GM23338 (cell line): ENCODE measurements around the gene OSCAR. TPM values are rescaled to one million over a fixed set of nuclear protein-coding genes. Genes with fewer than 3 reads are reported as not detected.

Experiments used
- ATAC-seq: fragments of 200-7000 bp; cut with Tn5 transposase; 3 replicates; pipeline ENCODE4 v1.9.1; 2020
- DNase-seq: peaks from one replicate; pipeline ENCODE4 v3.0.0-alpha.2; 2015; ENCODE audit warnings: low spot score
- H2AFZ ChIP-seq: fragments of 200-600 bp; sonication (generic); 2 replicates; pipeline ENCODE4 v1.8.0; 2016; ENCODE audit warnings: antibody characterized with exemption, mild to moderate bottlenecking, moderate library complexity
- H3F3A ChIP-seq: fragments of 200-600 bp; sonication (generic); replicated peaks from 2 replicates; pipeline ENCODE4 v1.8.0; 2017; ENCODE audit warnings: antibody characterized with exemption, mixed run types, low read depth
- H3K27ac ChIP-seq: fragments of 200-600 bp; sonication (generic); 2 replicates; pipeline ENCODE4 v1.6.1; 2016; ENCODE audit warnings: low read depth
- H3K27me3 ChIP-seq: fragments of 200-600 bp; sonication (generic); 2 replicates; pipeline ENCODE4 v1.8.0; 2016; ENCODE audit warnings: mild to moderate bottlenecking, mixed run types, moderate library complexity; ENCODE audit not compliant: insufficient read depth
- H3K36me3 ChIP-seq: fragments of 200-600 bp; sonication (generic); 2 replicates; pipeline ENCODE4 v1.8.0; 2016; ENCODE audit warnings: mild to moderate bottlenecking; ENCODE audit not compliant: insufficient read depth
- H3K4me1 ChIP-seq: fragments of 200-600 bp; sonication (generic); 2 replicates; pipeline ENCODE4 v1.8.0; 2016; ENCODE audit warnings: mild to moderate bottlenecking, moderate library complexity; ENCODE audit not compliant: insufficient read depth
- H3K4me2 ChIP-seq: fragments of 200-600 bp; sonication (generic); 2 replicates; pipeline ENCODE4 v1.7.1; 2017; ENCODE audit warnings: mixed run types
- H3K4me3 ChIP-seq: fragments of 200-600 bp; sonication (generic); 2 replicates; pipeline ENCODE4 v1.6.1; 2016; ENCODE audit warnings: mixed run types
- H3K79me2 ChIP-seq: fragments of 200-600 bp; sonication (generic); replicated peaks from 2 replicates; pipeline ENCODE4 v1.8.0; 2017; ENCODE audit warnings: mild to moderate bottlenecking; ENCODE audit not compliant: insufficient read depth
- H3K9me2 ChIP-seq: fragments of 200-600 bp; sonication (generic); 2 replicates; pipeline ENCODE4 v1.8.0; 2017; ENCODE audit not compliant: insufficient read depth
- H4K20me1 ChIP-seq: fragments of 200-600 bp; sonication (generic); replicated peaks from 2 replicates; pipeline ENCODE4 v1.8.0; 2017; ENCODE audit warnings: mild to moderate bottlenecking; ENCODE audit not compliant: insufficient read depth
- H3K27ac Mint-ChIP-seq: 2 replicates; pipeline ENCODE4 v1.8.0; 2020; ENCODE audit warnings: inconsistent platforms, mild to moderate bottlenecking, moderate library complexity, mixed read lengths
- H3K27me3 Mint-ChIP-seq: 3 replicates; pipeline ENCODE4 v1.8.0; 2022; ENCODE audit warnings: low read depth, mild to moderate bottlenecking, moderate library complexity, mixed read lengths, inconsistent platforms; ENCODE audit not compliant: insufficient read depth, poor library complexity
- H3K36me3 Mint-ChIP-seq: 3 replicates; pipeline ENCODE4 v1.8.0; 2021; ENCODE audit warnings: low read depth, mild to moderate bottlenecking, inconsistent platforms, moderate library complexity, mixed read lengths
- H3K4me1 Mint-ChIP-seq: 3 replicates; pipeline ENCODE4 v1.8.0; 2020; ENCODE audit warnings: mild to moderate bottlenecking, inconsistent platforms, mixed read lengths
- H3K4me3 Mint-ChIP-seq: 3 replicates; pipeline ENCODE4 v1.8.0; 2021; ENCODE audit warnings: moderate library complexity, mild to moderate bottlenecking, inconsistent platforms, mixed read lengths
- H3K9me3 Mint-ChIP-seq: 3 replicates; pipeline ENCODE4 v1.8.0; 2020; ENCODE audit warnings: moderate library complexity, mild to moderate bottlenecking, inconsistent platforms, mixed read lengths
- CREB1 ChIP-seq: fragments of 250-450 bp; sonication (Bioruptor Pico); IDR thresholded peaks from 2 replicates; pipeline ENCODE4 v1.5.0; 2020; ENCODE audit warnings: low read depth, mild to moderate bottlenecking, moderate library complexity
- ETS1 ChIP-seq: IDR thresholded peaks from 2 replicates; pipeline ENCODE4 v1.6.1; 2016; ENCODE audit warnings: antibody characterized with exemption
- EZH2phosphoT487 ChIP-seq: fragments of 200-600 bp; sonication (generic); IDR thresholded peaks from one replicate; pipeline ENCODE4 v1.8.1; 2018; ENCODE audit warnings: antibody characterized with exemption; ENCODE audit not compliant: unreplicated experiment
- JUNB ChIP-seq: IDR thresholded peaks from one replicate; pipeline ENCODE4 v1.6.1; 2016; ENCODE audit warnings: antibody characterized with exemption; ENCODE audit not compliant: unreplicated experiment
- NANOG ChIP-seq: IDR thresholded peaks from 2 replicates; pipeline ENCODE4 v1.6.1; 2016; ENCODE audit warnings: antibody characterized with exemption, borderline replicate concordance
- REST ChIP-seq: IDR thresholded peaks from one replicate; pipeline ENCODE4 v1.6.1; 2018; ENCODE audit warnings: antibody characterized with exemption; ENCODE audit not compliant: unreplicated experiment
- STAT1 ChIP-seq: IDR thresholded peaks from one replicate; pipeline ENCODE4 v1.6.1; 2016; ENCODE audit warnings: antibody characterized with exemption; ENCODE audit not compliant: unreplicated experiment
- ZNF114 ChIP-seq: fragments of 250-450 bp; sonication (Bioruptor Pico); IDR thresholded peaks from 2 replicates; pipeline ENCODE4 v1.5.0; 2020; ENCODE audit warnings: mild to moderate bottlenecking, moderate library complexity
- ZNF331 ChIP-seq: fragments of 250-450 bp; sonication (Bioruptor Pico); IDR thresholded peaks from 2 replicates; pipeline ENCODE4 v1.5.0; 2020; ENCODE audit warnings: low read depth, mild to moderate bottlenecking, moderate library complexity
- polyA plus RNA-seq: library from polyadenylated mRNA; unstranded; fragments of >200 nt; fragmentation: Nextera tagmentation; extraction: Ambion mirVana; gene quantifications from 2 replicates; pipeline ENCODE4 v1.2.1, GENCODE V29; 2016
- total RNA-seq: library from RNA; depleted of rRNA; stranded (reverse); fragments of >200 nt; shearing (Covaris generic); gene quantifications from 2 replicates; pipeline ENCODE4 v1.2.3, GENCODE V29; 2014
- TF ChIP-seq, protein P1 (sequence below): fragments of 250-450 bp; sonication (Bioruptor Pico); IDR thresholded peaks from 2 replicates; pipeline ENCODE4 v1.5.0; 2020; ENCODE audit warnings: mild to moderate bottlenecking, moderate library complexity

The OSCAR gene
- total and polyA plus RNA-seq, 2 experiments from 2014 or later, result 0.31 to 1.6 TPM

GRCh38 chr19:54145541-54146158 lies 45.0 kb upstream of the OSCAR start (continued):
- TF ChIP-seq, protein P1, sequence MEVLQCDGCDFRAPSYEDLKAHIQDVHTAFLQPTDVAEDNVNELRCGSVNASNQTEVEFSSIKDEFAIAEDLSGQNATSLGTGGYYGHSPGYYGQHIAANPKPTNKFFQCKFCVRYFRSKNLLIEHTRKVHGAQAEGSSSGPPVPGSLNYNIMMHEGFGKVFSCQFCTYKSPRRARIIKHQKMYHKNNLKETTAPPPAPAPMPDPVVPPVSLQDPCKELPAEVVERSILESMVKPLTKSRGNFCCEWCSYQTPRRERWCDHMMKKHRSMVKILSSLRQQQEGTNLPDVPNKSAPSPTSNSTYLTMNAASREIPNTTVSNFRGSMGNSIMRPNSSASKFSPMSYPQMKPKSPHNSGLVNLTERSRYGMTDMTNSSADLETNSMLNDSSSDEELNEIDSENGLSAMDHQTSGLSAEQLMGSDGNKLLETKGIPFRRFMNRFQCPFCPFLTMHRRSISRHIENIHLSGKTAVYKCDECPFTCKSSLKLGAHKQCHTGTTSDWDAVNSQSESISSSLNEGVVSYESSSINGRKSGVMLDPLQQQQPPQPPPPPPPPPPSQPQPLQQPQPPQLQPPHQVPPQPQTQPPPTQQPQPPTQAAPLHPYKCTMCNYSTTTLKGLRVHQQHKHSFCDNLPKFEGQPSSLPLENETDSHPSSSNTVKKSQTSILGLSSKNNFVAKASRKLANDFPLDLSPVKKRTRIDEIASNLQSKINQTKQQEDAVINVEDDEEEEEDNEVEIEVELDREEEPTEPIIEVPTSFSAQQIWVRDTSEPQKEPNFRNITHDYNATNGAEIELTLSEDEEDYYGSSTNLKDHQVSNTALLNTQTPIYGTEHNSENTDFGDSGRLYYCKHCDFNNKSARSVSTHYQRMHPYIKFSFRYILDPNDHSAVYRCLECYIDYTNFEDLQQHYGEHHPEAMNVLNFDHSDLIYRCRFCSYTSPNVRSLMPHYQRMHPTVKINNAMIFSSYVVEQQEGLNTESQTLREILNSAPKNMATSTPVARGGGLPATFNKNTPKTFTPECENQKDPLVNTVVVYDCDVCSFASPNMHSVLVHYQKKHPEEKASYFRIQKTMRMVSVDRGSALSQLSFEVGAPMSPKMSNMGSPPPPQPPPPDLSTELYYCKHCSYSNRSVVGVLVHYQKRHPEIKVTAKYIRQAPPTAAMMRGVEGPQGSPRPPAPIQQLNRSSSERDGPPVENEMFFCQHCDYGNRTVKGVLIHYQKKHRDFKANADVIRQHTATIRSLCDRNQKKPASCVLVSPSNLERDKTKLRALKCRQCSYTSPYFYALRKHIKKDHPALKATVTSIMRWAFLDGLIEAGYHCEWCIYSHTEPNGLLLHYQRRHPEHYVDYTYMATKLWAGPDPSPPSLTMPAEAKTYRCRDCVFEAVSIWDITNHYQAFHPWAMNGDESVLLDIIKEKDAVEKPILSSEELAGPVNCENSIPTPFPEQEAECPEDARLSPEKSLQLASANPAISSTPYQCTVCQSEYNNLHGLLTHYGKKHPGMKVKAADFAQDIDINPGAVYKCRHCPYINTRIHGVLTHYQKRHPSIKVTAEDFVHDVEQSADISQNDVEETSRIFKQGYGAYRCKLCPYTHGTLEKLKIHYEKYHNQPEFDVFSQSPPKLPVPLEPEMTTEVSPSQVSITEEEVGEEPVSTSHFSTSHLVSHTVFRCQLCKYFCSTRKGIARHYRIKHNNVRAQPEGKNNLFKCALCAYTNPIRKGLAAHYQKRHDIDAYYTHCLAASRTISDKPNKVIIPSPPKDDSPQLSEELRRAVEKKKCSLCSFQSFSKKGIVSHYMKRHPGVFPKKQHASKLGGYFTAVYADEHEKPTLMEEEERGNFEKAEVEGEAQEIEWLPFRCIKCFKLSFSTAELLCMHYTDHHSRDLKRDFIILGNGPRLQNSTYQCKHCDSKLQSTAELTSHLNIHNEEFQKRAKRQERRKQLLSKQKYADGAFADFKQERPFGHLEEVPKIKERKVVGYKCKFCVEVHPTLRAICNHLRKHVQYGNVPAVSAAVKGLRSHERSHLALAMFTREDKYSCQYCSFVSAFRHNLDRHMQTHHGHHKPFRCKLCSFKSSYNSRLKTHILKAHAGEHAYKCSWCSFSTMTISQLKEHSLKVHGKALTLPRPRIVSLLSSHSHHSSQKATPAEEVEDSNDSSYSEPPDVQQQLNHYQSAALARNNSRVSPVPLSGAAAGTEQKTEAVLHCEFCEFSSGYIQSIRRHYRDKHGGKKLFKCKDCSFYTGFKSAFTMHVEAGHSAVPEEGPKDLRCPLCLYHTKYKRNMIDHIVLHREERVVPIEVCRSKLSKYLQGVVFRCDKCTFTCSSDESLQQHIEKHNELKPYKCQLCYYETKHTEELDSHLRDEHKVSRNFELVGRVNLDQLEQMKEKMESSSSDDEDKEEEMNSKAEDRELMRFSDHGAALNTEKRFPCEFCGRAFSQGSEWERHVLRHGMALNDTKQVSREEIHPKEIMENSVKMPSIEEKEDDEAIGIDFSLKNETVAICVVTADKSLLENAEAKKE (CRISPR knock-in tag), result no peak
- TF ChIP-seq STAT1, result no peak
- TF ChIP-seq ETS1, result no peak
- no peak for TF ChIP-seq NANOG
- no peak for TF ChIP-seq CREB1 (CRISPR knock-in tag)
- TF ChIP-seq EZH2phosphoT487, result no peak
- TF ChIP-seq JUNB, result no peak

DNA sequence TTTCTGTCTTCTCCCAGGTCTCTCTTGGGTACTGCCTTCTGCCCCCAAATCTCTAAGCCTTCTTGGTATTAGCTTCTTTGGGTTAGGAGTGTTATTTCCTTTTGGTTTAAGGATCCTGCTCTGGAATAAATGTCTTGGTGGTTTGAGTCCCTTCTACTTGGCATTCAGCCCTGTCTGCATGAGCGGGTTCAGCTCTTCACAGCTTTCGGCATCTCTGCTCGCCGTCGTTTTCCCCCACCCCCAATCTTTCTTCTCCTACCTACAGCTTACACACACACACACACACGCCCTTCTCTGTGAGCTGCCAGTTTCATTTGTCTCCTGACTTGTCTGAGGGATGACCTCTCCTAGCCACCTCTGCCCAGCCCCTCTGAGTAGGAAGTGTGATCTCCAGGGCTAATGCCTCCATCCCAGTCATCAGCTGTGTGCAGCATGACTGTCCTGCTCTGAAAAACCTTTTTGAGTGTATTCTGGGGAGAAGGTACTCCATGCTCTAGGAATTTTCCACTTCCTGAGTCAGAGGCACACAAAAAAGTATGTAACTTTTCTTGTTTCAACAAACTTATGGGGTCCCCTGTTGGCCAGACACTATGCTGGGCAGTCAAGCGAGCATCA lies 41.7 kb upstream of the OSCAR start:
- Histone ChIP-seq H4K20me1 (peaks cover 51% of the 10 kb centered on the region), H3K79me2 (peaks cover 51% of the 10 kb centered on the region)
- H3K27me3 Mint-ChIP-seq, result peaks cover 14% of the 10 kb centered on the region
- no peak for TF ChIP-seq ZNF331 (CRISPR knock-in tag)
- TF ChIP-seq REST, result no peak
- no peak for TF ChIP-seq ZNF114

More for the DNA sequence above, 41.7 kb upstream of the OSCAR start:
- Mint-ChIP-seq H3K4me3 (no peak overlapping the region), H3K27ac (no peak overlapping the region), H3K4me1 (peaks cover 23% of the 10 kb centered on the region), H3K9me3 (no peaks in the 10 kb centered on the region; the same call in 2 of the 3 replicates), H3K36me3 (peaks cover 72% of the 10 kb centered on the region)
- Histone ChIP-seq H3K36me3 (peaks cover 24% of the 10 kb centered on the region), H2AFZ (no peak overlapping the region), H3K4me1 (no peaks in the 10 kb centered on the region; the same call in 1 of the 2 replicates), H3K27ac (no peak overlapping the region), H3K4me3 (no peak overlapping the region), H3K9me2 (no peaks in the 10 kb centered on the region), H3K4me2 (no peak overlapping the region), H3K27me3 (no peaks in the 10 kb centered on the region), H3F3A (0 out of 2 replicates have a peak, but pooled peaks cover 3% of the 10 kb centered on the region)
- DNase-seq (no peak), ATAC-seq (no peak)
